Measurements from ENCODE around the gene KDM4F. TPM values are rescaled to one million over a fixed set of nuclear protein-coding genes. Genes with fewer than 3 reads are reported as not detected.

Gene KDM4F
- total RNA-seq, 2 experiments from 2014 or later, result not detected

- ChIA-PET POLR2A (no interaction called here), CTCF (no interaction called here)
These were observed 36.9 kb downstream of the KDM4F start for GRCh38 chr11:95086151-95086550.

- POLR2A ChIA-PET, result no interaction called here
- CTCF ChIA-PET, result interaction anchor here (0.8 kb wide), 2 partner anchors 17 to 19 kb away, joined by 3 read pairs; no protein-coding TSS in a partner anchor
These were observed 37.8 kb downstream of the KDM4F start for GRCh38 chr11:95086836-95087570.

- ChIA-PET POLR2A (interaction anchor here (0.5 to 3.7 kb wide), 4 partner anchors 18 to 68 kb away, joined by 3 to 36 read pairs (median 4); partner anchors contain the start of gene SRSF8), CTCF (interaction anchor here (0.8 to 1.5 kb wide), 3 partner anchors 22 to 63 kb away, joined by 3 to 6 read pairs (median 3); no protein-coding TSS in a partner anchor)
These were observed 39.9 kb downstream of the KDM4F start for GRCh38 chr11:95088946-95089619.

GRCh38 chr11:95089620-95090542, 40.7 kb downstream of the KDM4F start, which contains the start of gene ENDOD1:
Gene ENDOD1, plus strand, starts transcription at chr11:95089846. Its CDS starts 82 bp downstream, at chr11:95089928.
- POLR2A ChIA-PET, result interaction anchor here (0.5 to 3.7 kb wide), 3 partner anchors 19 to 63 kb away, joined by 3 to 36 read pairs (median 4); partner anchors contain the start of gene SRSF8
- CTCF ChIA-PET, result interaction anchor here (0.8 to 1.9 kb wide), 7 partner anchors 19 to 615 kb away, joined by 3 to 6 read pairs (median 3); no protein-coding TSS in a partner anchor

GRCh38 chr11:95091663-95092180, 42.5 kb downstream of the KDM4F start:
- CTCF ChIA-PET, result interaction anchor here (0.7 to 1.9 kb wide), 4 partner anchors 20 to 61 kb away, joined by 3 to 5 read pairs (median 4); no protein-coding TSS in a partner anchor
- POLR2A ChIA-PET, result interaction anchor here (0.5 to 3.7 kb wide), 2 partner anchors 21 to 24 kb away, joined by 6 to 36 read pairs; partner anchors contain the start of gene SRSF8

- POLR2A ChIA-PET, result interaction anchor here (1.3 kb wide), 1 partner anchor 12 kb away, joined by 5 read pairs; no protein-coding TSS in a partner anchor
These were observed 43.5 kb downstream of the KDM4F start for GRCh38 chr11:95092549-95093324.

GRCh38 chr11:95093548-95093947, 44.3 kb downstream of the KDM4F start:
- POLR2A ChIA-PET, result interaction anchor here (1.3 kb wide), 1 partner anchor 13 kb away, joined by 5 read pairs; no protein-coding TSS in a partner anchor
- CTCF ChIA-PET, result interaction anchor here (0.5 to 1.5 kb wide), 8 partner anchors 12 to 612 kb away, joined by 3 to 9 read pairs (median 3); partner anchors contain the start of gene SRSF8

More at GRCh38 chr11:95092549-95093324, 43.5 kb downstream of the KDM4F start:
- CTCF ChIA-PET, result interaction anchor here (0.5 to 1.5 kb wide), 8 partner anchors 11 to 613 kb away, joined by 3 to 9 read pairs (median 3); partner anchors contain the start of gene SRSF8

- POLR2A ChIA-PET, result interaction anchor here (0.9 to 1.3 kb wide), 4 partner anchors 11 to 788 kb away, joined by 3 to 9 read pairs (median 4); partner anchors contain the start of gene SESN3
- CTCF ChIA-PET, result interaction anchor here (0.8 kb wide), 1 partner anchor 26 kb away, joined by 3 read pairs; no protein-coding TSS in a partner anchor
These were observed 46.8 kb downstream of the KDM4F start for GRCh38 chr11:95095858-95096587.

GRCh38 chr11:95097209-95097608, 48.0 kb downstream of the KDM4F start:
- POLR2A ChIA-PET, result no interaction called here

GRCh38 chr11:95098826-95099225, 49.6 kb downstream of the KDM4F start:
- ChIA-PET CTCF (interaction anchor here (1.6 kb wide), 1 partner anchor 53 kb away, joined by 4 read pairs; no protein-coding TSS in a partner anchor), POLR2A (interaction anchor here (0.9 kb wide), 1 partner anchor 54 kb away, joined by 4 read pairs; no protein-coding TSS in a partner anchor)

More at GRCh38 chr11:95097209-95097608, 48.0 kb downstream of the KDM4F start:
- CTCF ChIA-PET, result no interaction called here

- ChIA-PET POLR2A (no interaction called here), CTCF (no interaction called here)
These were observed 51.0 kb downstream of the KDM4F start for GRCh38 chr11:95100191-95100648.

Other genes with a start within 250 kb of the KDM4F start
- gene CWC15, start 75.9 kb upstream of the KDM4F start, total RNA-seq, result 10 to 100 TPM; 88.3 to 90.6 TPM
- 1 to 10 TPM in 1 of 2 experiments, under 1 TPM in 1; 0.95 to 1.3 TPM for gene KDM4D, start 75.7 kb upstream of the KDM4F start, total RNA-seq
- not detected for gene KDM4E, start 24.2 kb upstream of the KDM4F start, total RNA-seq
- 10 to 100 TPM; 58.4 to 69.5 TPM for gene SRSF8, start 17.5 kb downstream of the KDM4F start, total RNA-seq
- gene ENDOD1, start 40.4 kb downstream of the KDM4F start, total RNA-seq, result 10 to 100 TPM; 40.9 to 41.1 TPM
- 10 to 100 TPM; 15.3 to 15.5 TPM for gene SESN3, start 181.8 kb downstream of the KDM4F start, total RNA-seq

Data from activated CD8-positive, alpha-beta memory T cell treated with anti-CD3 and anti-CD28 coated beads for 36 hours (primary cell).